DMS153 (cell line): ENCODE results near the gene ARHGAP1.
"Not testable (repeated sequence)": the region's sequence is repeated elsewhere in the genome, so short reads cannot be mapped to it uniquely, and the experiment has no call there.

ENCODE experiments used
- DNase-seq: peaks from one replicate; lab custom pipeline; 2025; lab: John Stamatoyannopoulos, UW

ARHGAP1 gene

GRCh38 chr11:46673713-46674462, 26.5 kb downstream of the ARHGAP1 start:
- no peak for DNase-seq

DNA sequence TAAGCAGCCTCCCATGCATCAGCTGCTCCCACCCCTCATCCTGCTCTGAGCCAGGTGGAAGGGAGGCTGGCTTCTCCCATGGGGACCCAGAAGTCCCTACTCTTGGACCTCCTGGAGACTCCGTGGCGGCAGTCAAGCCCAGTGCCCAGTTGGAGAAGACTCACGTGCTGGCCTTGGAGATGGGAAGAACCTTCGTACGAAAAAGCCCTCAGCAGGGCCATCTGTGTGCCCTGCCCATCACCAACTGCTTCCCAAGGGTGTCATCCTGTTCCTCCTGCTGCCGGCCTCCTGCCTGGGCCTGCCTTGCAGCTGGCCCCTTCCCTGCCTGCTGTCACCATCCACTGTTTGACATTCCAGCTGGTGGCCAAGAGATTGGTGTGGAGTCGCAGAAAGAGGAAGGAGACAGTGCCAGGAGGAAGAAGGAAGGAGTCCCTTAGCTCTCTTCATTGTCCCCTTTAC, 28.0 kb downstream of the ARHGAP1 start:
- no peak for DNase-seq

GRCh38 chr11:46671958-46672315, 28.5 kb downstream of the ARHGAP1 start:
- DNase-seq, result no peak

GRCh38 chr11:46670521-46670920, 29.9 kb downstream of the ARHGAP1 start:
- not testable (repeated sequence) for DNase-seq

DNA sequence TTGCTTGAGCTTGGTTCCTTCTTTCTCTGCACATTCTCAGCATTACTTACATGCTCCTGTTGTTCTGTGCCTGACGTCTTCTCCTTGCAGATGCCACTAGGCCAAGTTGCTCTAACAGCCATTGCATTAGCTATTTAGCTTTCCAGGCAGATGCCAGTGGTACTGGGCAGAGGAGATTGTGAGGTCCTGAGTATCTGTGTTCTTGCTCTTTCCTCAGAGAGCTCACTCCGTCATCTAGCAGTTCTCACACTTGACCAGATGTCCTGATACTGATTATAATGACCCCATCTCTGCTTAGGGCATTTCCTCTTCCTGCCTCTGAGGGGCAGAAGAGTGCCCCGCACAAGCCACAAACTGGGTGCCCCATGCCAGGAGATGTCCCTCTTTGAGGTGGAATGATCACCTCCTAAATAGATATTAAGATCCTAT, 30.7 kb downstream of the ARHGAP1 start:
- no peak for DNase-seq

DNA sequence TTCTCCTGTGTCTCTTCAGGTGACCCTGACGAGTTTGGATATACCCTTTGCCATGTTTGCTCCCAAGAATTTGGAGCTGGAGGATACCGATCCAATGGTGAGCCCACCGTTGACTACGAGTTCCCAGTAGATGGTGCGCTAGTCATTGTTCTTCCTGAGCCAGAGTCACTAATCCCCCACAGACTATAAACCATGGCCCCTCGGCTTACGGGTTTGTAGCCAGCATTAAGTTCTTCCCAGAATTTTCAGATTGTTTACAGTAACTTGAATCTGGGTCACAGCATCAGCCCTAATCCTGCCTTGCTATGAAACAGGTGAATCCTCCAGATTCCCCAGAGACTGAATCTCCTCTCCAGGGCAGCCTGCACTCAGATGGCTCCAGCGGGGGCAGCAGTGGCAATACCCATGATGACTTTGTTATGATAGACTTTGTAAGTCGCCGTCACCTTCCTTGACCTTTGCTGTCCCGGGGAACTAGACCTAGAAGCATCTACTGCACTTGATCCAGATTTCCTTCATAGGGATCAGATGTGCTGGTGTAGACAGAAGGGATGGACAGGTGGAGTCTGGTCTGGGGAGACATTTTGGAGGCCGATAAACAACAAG, 31.8 kb downstream of the ARHGAP1 start:
- no peak for DNase-seq

GRCh38 chr11:46667043-46667481, 33.4 kb downstream of the ARHGAP1 start:
- DNase-seq, result no peak

GRCh38 chr11:46666516-46666915, 33.9 kb downstream of the ARHGAP1 start:
- DNase-seq, result no peak

- no peak for DNase-seq
These were observed 35.1 kb downstream of the ARHGAP1 start for GRCh38 chr11:46665356-46665755.

GRCh38 chr11:46664612-46665011, 35.8 kb downstream of the ARHGAP1 start:
- DNase-seq, result no peak

- DNase-seq, result no peak
These were observed 37.0 kb downstream of the ARHGAP1 start for GRCh38 chr11:46663277-46663940.

DNA sequence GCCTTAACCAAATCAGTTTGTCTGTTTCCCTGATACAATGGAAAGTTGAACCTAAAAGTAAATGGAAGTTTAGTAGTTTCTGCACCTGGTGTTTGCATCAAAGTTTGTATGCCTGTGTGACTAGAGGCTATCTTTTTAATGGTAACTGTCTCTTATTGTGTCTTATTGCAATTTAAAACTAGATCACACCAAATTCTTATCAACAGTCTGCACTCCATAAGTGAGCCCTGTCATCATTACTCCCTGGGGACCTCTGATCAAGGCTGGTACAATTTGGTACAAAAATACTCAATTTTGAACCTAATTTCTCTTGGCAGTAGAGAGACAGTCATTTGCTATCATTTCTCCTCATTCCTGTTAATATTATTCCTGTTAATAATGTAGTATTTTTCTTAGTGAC, 38.1 kb downstream of the ARHGAP1 start:
- DNase-seq, result no peak

GRCh38 chr11:46661836-46662235, 38.6 kb downstream of the ARHGAP1 start:
- no peak for DNase-seq

GRCh38 chr11:46659908-46660307, 40.5 kb downstream of the ARHGAP1 start:
- DNase-seq, result no peak

GRCh38 chr11:46658259-46658658, 42.2 kb downstream of the ARHGAP1 start:
- no peak for DNase-seq

DNA sequence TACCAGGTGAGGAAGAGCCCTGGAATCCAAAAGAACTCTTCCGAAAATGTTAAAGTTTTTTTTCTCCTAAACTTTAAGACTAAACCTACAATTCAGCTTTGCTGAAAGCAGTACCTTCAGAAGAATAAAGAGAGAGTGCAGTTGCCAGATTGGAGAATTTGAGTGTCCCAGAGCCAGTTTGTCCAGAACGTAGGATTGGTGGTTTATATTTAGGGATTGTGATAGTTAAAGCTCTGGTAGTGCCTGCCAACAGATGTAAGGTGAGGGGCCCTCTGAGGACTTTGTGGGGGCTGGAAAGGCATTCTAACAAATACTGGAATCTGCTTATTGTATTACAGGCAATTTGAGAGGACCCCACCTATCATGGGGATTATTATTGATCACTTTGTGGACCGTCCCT, 43.2 kb downstream of the ARHGAP1 start:
- no peak for DNase-seq

DNA sequence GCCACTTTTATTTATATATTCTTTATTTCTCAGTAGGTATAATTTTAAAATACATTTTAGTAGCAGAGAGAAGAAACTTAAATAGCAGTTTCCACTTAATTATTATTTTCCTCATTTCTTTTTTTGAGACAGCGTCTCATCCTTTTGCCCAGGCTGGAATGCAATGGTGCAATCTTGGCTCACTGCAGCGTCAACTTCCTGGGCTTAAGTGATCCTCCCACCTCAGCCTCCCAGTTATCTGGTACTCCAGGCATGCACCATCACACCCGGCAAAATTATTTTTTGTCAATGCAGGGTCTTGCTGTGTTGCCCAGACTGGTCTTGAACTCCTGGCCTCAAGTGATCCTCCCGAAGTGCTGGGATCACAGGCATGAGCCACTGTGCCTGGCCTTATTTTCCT, 44.8 kb downstream of the ARHGAP1 start:
- DNase-seq, result no peak

GRCh38 chr11:46649180-46649738, 51.2 kb downstream of the ARHGAP1 start:
- no peak for DNase-seq

- no peak for DNase-seq
These were observed 56.4 kb downstream of the ARHGAP1 start for GRCh38 chr11:46643986-46644385.

DNA sequence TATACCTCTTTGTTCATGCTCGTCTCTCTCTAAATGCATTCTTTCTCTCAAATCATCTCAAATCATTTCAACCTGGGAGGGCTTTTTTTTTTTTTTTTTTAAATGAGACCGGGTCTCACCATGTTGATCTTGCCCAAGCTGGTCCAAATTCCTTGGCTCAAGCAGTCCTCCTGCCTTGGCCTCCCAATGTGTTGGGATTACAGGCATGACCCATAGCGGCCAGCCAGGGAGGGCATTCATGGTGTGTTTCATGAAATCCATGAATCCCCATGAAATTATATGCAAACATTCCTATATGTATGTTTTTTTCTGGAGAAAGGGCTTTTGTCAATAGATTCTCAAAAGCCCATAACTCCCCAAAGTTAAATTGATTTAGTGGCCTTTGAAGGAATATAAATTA, 56.9 kb downstream of the ARHGAP1 start:
- no peak for DNase-seq

- no peak for DNase-seq
These were observed 57.6 kb downstream of the ARHGAP1 start for GRCh38 chr11:46642627-46643335.

DNA sequence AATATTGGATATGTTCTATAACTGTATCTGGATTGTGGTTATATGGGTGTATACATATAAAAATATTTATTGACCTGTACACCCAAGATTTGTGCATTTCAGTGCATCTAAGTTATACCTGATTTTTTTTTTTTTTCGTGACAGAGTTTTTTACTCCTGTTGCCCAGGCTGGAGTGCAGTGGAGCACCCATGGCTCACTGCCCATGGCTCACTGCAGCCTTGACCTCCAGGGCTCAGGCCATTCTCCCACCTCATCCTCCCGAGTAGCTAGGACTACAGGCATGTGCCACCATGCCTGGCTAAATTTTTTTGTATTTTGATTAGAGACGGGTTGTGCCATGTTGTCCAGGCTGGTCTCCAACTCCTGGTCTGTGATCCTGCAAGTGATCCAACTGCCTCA, 58.8 kb downstream of the ARHGAP1 start:
- DNase-seq, result no peak
